HG03066 (cell line): ENCODE measurements around the gene NANOS1.
"Not testable (repeated sequence)": the region's sequence is repeated elsewhere in the genome, so short reads cannot be mapped to it uniquely, and the experiment has no call there.

Experiments
- ATAC-seq: cut with Tn5 transposase; IDR thresholded peaks from one replicate; pipeline ENCODE4 v1.9.1; 2021; ENCODE audit warnings: low read depth; ENCODE audit not compliant: unreplicated experiment

Gene NANOS1

DNA sequence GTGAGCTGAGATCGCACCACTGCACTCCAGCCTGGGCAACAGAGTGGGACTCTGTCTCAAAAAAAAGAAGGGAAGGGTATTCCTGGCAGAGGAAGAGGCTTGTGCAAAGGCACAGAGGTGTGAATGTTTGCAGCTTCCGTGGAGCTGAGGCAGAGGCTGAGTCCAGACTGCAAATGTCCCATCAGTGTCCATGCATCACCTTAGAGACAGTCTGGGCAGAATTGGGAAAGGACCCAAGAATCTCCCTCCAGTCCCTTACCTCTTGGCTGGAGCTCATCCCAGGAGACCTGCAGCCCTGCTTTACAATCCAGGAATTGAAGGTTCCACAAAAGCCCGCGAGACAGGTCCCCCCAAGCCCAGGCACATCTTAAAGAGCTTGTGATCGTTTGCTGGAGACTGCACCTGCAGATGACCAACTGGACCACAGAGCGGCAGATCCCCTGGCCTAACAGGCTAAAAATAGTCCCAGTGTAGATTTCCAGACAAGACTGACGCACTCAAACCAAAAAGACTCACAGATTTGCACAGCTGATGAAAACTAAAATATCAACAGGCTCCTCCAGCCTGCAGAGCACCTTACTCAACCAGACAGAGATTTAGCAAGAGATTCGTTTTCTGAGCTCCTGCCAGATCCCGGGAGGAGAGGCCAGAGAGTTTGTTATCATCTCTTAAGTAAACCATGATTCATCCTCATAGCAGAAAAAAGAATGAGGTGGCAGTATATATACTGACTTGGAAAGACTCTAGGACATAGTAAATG lies 22.9 kb upstream of the NANOS1 start:
- ATAC-seq, result no peak

DNA sequence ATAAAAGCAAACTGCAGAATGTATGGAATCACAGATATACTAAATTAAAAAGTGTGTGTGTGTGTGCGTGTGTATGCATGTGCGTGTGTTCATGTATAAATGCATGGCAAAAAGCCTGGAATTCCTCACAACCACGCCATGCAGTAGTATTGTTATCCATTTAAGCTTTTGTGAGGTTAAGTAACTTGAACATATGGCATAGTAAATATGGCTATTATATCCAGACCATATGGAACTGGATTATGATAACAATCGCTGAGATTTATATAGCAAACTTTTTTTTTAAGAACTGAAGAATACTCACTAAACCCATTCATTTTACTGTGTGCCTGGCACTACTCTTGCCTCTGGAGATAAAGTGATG lies 22.3 kb upstream of the NANOS1 start:
- ATAC-seq, result no peak

DNA sequence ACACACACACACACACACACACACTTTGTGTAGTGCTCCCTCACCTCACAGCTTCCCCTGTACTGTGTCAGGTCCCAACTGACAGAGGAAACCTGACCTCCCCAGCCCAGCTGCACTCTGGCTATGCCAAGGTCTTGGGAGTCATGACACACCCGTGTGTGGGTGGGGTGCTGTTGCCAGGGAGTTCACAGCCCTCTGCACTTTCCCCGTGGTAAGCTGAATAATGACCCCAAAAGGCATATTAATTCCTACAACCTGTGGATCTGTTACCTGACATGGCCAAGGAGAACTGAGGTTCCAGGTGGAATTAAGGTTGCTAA lies 8.9 kb upstream of the NANOS1 start:
- ATAC-seq, result no peak

DNA sequence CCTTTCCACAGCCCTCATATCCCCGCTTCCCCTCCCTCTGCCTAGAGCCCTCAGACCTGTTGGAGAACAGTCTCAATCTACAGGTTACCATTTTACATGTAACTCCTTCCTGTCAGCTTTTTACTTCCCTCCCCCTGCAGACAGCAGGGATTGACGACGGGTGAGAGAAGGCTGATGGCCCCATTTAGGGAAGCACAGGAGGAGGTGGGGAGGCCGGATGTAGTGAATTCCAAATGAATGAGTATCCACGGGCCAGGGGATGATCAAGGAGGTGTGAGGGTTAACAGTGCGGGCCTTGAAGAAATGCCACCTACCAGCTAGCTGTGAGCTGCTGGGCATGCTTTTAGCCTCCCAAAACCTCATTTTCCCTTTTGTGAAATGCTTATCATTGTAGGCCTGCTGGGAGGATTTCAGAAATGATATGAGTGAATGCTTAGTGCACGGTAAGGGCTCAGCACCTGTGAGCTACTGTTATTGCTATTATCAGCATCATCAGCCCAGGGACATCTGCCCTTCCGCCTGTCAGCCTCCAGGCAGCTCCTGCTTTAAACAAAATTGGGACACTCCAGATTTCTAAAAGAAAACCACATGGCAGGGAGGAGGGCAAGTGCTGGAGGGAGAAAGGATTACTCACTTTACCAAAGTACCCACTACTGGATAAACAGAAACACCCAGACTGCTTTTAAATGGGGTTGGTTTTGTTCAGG lies 6.5 kb upstream of the NANOS1 start:
- no peak for ATAC-seq

DNA sequence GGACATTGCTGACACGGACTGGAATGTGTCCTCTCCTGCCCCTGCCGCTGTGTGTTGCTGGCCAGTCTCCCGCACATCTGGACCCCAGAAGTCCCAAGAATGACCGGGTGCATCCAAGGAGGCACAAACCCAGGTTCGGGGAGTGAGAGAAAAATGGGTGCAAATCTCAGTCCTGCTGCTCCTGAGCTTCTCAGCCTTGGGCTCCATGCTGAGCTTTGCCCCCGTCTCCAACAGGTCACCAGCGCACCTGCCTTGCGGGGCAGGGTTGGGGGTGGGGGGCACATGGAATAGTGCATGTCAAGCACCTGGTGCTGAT lies 6.0 kb upstream of the NANOS1 start:
- ATAC-seq, result no peak

DNA sequence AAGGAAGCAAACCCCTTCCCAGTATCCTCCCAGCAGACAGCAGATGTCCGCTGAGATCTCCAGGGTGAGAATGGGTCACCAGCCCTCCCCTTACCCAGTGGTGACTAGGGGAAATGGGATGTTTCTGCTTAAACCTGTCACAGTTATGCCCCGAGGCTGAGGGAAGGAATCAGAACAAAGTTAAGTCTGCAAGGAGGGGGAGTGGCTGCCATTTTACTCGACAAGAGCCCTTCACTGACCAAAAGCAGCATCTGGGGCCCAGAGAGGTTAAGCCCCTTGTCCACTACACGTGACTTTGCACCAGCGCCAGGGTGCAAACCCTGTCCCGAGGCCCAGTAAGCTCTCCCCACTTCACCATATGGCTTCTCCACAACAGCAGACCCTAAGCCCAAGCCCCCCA lies 4.6 kb upstream of the NANOS1 start:
- no peak for ATAC-seq

DNA sequence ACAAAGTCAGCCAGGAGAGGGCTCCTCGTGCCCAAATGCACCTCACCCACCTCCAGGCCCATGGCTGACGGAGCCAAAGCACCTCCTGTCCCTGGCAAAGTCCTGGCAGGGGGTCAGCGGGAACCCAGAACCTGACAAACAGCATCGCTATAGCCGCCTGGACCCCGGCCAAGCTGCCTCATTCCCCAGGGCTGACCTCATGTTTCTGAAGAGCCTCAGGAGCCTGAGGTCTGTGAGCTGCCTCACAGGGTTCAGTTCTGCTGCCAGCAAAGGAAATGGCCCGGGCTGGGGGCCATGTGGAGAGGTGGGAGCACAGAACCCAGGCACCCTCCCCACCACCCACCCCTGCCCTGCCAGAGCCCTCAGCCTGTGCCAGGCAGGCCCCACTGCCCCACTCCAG lies 4.2 kb upstream of the NANOS1 start:
- no peak for ATAC-seq

DNA sequence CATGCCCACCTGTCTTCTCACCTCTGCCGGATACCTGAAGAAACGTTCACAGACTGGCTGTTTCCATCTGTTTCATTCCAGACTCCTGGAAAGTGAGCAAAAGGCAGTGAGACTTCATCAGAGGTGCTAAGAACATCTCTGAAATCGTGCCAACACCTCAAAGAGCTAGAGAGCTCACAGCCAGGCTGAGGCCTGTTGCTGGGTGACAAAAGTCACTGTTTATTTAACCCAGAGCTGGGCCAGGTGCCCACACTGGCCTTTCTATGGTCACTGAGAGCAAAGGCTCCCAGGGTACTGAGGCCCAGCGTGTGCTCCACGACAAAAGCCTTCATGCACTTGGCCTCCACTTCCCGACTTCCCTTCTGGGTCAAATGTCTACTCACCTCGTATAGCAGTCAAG lies 3.7 kb upstream of the NANOS1 start:
- ATAC-seq, result no peak

DNA sequence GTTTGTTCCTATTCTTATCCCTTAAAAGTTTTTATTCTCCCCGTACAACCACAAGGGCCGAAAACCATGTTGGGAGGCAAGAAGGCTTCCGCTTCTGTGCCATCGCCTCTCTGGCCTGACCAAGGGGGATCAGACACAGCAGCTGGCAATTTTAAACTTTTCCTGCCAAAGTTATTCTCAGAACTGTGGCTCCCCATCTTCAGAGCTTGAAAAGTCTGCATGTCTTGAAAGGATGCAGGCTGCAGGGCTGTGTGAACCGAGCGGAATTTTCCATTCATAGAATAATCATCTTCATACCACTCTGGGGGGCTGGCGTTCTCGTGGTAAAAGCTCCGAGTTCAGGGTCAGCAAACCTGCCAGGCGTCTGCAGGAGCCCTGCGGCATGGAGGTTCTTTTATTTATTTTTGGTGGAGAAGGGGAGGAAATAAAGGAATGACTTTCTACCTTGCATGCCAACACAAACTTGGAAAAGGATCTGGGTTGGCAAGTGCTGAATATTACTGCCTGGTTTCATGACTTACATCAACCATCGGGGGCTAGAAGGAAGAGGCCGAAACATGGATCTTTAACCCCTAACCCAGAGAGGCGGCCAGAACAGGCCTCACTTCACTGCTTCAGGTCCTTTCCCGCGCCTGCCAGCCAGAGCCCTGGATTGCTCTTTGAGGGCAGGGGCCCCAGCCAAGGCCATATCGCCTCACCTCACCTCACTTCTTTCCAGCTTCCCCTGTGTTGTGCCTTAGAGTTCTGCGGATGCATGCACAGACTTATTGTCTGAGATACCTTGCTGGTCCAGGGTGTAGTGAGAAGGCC lies 3.0 kb upstream of the NANOS1 start:
- ATAC-seq, result no peak

DNA sequence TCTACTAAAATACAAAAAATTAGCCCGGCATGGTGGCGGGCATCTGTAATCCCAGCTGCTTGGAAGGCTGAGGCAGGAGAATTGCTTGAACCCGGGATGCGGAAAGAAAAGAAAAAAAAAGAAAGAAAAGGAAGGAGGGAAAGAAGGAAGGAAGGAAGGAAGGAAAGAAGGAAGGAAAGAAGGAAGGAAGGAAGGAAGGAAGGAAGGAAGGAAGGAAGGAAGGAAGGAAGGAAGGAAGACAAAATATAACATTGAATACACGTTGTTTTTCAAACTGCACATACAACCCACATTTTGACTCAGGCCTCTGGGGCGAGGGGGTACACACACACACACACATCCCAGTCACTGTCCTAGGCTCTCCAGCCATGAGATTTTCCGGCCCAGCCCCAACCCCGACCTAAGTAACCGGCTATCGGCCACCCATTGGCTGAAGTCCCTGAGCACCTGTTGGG lies 1.0 kb upstream of the NANOS1 start:
- not testable (repeated sequence) for ATAC-seq

DNA sequence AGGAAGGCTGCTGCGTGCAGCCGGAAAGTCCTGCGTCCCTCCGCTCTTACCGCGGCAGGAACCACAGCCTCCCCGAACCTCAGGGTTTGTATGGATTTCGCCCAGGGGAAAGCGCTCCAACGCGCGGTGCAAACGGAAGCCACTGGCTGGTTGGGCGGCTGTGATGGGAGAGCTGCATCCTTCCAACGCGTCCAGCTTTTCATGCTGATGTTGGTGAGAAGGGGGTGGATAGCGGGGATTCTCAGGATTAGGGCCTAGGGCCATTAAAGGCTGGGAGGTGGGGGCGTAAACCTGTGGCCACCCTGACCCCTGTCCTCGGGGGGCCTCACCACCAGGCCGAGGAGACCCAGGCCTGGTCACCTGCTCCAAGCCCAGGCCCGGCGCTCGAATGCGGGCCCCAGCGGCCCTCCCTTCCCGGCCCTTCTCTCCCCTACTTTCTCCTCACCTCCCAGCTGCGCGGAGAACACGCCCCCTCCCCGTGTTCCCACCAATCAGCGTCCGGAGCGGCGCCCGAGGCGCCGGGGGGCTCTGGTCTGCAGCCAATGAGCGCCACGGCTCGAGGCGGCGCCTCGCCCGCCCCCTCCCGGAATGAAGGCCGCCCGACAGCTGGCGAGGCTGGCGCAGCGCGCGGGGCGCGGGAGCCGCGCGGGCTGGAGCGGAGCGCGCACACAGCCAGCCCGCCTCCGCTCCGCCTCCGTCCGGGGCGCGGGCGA lies 458 bp upstream of the NANOS1 start:
- peak; percentile 66 for ATAC-seq

DNA sequence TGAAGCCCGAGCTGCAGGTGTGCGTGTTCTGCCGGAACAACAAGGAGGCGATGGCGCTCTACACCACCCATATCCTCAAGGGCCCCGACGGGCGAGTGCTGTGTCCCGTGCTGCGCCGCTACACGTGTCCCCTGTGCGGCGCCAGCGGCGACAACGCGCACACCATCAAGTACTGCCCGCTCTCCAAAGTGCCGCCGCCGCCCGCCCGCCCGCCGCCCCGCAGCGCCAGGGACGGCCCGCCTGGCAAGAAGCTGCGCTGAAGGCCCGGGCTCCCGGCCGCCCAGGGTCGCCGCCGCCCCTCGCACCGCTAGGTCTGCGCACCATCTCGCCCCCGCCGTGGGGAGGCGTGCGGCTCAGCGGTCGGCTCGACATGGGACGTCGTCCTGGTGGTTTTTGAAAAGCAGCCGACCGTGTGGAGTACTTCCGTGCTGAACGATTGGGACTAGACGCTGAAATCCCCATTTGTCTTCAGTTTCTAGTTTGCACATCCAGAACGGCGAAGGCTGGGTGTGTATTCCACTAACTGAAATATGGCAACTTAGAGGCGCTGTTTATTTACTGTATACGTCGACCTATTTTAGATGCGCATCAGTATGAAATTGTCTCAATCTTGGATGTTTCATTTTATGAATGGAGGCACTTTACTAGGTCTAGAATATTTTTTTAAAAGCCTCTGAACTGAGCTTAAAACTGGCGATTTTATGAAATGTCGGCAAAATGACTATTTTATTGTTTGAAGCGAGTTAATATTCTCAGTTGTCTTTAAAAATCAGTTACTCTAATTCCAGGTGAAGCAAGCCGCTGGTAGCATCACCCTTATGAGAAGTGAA lies 1.1 kb downstream of the NANOS1 start:
- ATAC-seq, result peak; percentile 46

DNA sequence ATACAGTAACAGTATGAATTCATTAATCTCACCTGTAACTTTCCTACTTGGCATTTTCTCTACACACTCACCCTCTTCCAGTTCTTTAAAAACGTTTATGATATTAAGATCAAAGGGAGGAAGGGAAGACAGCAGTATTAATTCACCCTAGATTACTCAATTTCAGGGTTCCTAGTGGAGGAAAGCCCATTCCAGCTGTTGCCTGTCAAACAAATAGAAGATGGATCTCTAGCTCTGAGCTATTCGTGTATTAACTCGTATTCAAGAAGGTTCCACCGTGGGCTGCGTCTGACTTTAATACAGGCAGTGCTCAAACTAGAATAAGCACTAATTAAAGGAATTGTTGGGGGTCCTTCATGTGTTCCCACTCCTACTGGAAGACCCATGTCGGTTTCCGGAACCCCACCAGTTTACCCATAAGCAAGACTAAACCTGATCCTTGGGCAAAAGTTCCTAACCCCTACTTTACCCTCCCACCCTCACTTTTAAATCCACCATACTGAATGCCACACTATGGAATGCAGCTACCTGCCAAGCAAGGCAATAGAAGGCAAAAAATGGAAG lies 2.1 kb downstream of the NANOS1 start:
- ATAC-seq, result no peak

DNA sequence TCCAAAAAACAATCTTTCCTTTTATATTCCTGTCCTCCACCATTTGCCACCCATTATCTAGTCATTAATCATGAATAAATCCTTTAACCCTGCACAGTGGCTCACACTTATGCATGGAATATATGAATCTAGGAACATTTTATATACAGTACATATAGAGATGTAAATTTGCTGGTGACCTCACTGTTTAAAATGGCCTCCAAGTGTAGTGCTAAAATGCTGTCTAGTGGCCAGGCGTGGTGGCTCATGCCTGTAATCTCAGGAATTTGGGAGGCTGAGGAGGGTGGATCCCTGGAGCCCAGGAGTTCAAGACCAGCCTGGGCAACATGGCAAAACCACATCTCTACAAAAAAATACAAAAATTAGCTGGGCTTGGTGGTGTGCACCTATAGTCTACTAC lies 9.6 kb downstream of the NANOS1 start:
- no peak for ATAC-seq

DNA sequence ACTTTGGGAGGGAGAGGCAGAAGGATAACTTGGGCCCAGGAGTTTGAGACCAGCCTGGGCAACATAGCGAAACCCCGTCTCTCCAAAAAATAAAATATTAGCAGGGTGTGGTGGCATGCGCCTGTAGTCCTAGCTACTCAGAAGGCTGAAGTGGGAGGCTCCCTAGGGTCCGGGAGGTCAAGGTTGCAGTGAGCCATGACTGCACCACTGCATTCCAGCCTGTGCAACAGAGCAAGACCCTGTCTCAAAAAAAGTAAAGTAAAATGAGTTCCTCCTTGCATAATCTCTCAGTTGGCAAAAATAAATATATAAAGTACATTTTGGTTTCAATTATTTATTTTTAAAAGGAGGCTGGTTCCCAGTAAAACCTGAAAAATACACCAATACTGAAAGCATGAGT lies 11.8 kb downstream of the NANOS1 start:
- no peak for ATAC-seq

DNA sequence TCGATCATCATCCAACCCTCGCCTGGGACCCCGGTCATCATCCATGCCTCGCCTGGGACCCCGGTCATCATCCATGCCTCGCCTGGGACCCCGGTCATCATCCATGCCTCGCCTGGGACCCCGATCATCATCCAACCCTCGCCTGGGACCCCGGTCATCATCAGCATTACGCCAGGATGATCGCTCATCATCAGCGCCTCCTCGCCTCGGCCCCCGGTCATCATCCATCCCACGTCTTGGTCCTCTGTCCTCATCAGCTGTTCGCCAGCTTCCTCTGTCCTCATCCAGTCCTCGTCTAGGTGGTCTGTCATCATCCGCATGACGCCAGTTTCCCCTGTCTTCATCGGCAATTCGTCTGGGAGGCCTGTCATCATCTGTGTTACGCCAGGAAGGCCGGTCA lies 12.7 kb downstream of the NANOS1 start:
- no peak for ATAC-seq

DNA sequence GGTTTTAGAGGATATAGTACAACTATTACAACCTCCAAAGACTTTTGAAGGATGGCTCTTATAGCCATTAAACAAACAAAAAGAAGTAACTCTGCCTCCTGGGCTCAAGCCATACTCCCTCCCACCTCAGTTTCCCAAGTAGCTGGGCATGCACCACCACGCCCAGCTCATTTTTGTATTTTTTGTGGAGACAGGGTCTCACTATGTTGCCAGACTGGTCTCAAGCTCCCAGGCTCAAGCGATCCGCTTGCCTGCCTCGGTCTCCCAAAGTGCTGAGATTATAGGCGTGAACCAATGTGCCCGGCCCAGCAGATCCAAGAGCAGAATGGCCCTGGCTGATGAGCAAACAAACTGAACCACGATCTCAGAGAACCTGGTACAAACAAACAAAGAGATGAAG lies 16.0 kb downstream of the NANOS1 start:
- no peak for ATAC-seq

DNA sequence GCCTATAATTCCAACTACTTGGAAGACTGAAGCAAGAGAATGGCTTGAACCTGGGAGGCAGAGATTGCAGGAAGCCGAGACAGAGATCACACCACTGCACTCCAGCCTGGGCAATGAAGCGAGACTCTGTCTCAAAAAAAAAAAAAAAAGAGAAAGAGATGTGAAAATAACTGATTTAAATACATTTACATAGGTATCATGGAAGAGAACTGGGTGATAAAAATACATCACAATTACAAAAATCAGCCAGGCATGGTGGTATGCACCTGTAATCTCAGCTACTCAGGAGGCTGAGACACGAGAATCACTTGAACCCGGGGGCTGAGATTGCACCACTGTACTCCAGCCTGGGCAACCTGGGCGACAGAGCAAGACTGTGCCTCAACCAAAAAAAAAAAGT lies 19.8 kb downstream of the NANOS1 start:
- ATAC-seq, result no peak

DNA sequence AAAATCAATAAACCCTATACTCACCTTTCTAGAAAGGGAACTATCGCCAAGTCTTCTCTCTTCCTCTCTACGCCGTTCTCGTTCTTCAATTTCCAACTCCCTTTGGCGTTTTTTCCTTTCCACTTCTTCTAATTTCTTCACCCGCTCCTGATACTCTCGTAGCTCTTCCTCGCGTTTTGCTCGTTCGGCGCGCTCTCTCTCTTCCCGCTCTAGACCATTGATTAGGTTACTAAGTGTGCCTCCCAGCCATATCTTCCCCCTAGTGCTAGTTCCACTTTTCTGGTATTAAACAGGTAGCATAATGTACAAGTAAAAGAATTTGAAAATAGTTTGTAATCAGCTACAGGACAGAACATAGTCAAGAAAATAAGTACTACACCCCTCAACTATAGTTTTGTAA lies 20.3 kb downstream of the NANOS1 start:
- no peak for ATAC-seq

DNA sequence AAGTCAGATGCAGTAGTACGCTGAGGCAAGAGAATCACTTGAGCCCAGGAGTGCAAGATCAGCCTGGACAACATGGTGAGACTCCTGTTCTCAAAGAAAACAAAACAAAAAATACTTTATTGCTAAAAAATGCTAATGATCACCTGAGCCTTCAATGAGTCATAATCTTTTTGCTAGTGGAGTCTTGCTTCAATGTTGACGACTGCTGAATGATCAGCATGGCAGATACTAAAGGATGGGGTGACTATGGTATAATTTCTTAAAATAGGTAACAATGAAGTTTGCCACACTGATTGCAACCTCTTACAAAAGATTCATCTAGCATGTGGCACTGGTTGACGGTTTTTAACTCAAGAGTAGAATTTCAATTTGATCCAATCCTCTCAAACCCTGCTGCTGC lies 22.3 kb downstream of the NANOS1 start:
- ATAC-seq, result no peak
